ENCODE measurements around the gene ANKRD27. TPM values are rescaled to one million over a fixed set of nuclear protein-coding genes. Genes with fewer than 3 reads are reported as not detected.

Gene ANKRD27
- total and polyA plus RNA-seq, 4 experiments from 2014 or later = 16.0 to 51.2 (median 39.7) TPM

DNA sequence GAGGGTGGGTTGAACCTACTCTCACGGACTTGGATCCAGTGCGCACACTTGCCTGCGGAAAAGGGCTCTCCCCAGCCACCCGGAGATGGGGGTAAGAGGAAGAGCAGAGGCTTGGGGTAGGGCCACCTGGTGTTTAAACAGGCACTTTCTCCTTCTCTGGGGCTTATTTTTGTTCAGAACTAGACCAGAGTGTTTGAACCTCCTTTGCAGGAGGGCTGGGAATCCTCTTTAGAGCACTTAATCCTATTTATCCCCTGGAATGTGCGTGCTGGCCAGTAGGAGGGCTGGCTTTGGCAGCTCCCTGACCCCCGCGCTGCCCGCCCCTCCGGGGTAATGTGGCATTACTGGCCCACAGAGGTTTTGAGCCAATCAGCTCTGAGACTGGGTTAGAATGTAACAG lies 2.7 kb upstream of the ANKRD27 start:
- H3K27me3 Mint-ChIP-seq = peaks cover 6 to 7% of the 10 kb centered on the region in 2 donors
- POLR2A ChIA-PET (ENCODE audit: partially characterized antibody) = interaction anchor here (6.2 kb wide), 1 partner anchor 13 kb away, joined by 73 read pairs; the partner anchor contains the start of gene NUDT19
- DNase-seq = no peak

DNA sequence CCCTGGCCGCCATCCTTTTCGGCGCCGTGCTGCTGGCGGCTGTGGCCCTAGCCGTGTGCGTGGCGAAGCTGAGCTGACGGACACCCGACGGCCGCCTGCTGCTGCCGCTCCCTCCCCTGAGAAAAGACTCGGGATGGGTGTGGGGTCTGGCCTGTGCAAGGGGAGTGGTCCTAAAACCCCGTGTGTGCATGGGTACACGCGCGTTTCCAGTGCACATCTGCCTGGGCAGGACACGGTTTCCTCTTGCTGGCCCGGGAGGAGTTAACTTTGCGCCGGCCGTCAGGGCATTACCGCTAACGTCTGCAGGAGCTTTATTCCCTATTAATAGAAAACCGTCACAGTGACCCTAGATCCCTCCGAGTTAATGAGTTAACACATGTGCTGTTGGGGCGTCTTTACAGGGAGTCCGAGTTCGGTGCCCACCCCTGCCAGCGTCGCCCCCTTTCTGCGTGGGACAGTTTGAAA lies 1.9 kb upstream of the ANKRD27 start:
- Histone ChIP-seq H3K4me3 (ENCODE audit: low read length in 2 of 2) (no peak overlapping the region), H3K27ac (ENCODE audit: low read depth, low read length) (no peak overlapping the region), H3K27me3 (ENCODE audit: insufficient read depth, low read length) (no peaks in the 10 kb centered on the region), H3K4me1 (ENCODE audit: insufficient read depth, low read length) (peaks cover 34% of the 10 kb centered on the region), H3K36me3 (ENCODE audit: insufficient read depth, low read length) (no peaks in the 10 kb centered on the region), H3K9me3 (ENCODE audit: control insufficient read depth in 1 of 2, low read length in 2 of 2) (no peaks in the 10 kb centered on the region)
- Mint-ChIP-seq H3K36me3 (peaks cover 0 to 11% of the 10 kb centered on the region in 2 donors), H3K9me3 (no peaks in the 10 kb centered on the region), H3K27ac (peak overlapping the region in 2 of 7 donors; percentile 48 to 74), H3K27me3 (peaks cover 6 to 7% of the 10 kb centered on the region in 2 donors), H3K4me3 (peak overlapping the region; percentile 57 to 84 (median 72)), H3K4me1 (peaks cover 17 to 38% (median 24%) of the 10 kb centered on the region in 4 donors)
- ChIA-PET POLR2A (ENCODE audit: partially characterized antibody) (interaction anchor here (1.0 to 6.2 kb wide), 3 partner anchors 14 to 96 kb away, joined by 4 to 73 read pairs (median 14); partner anchors contain the start of genes NUDT19 and PDCD5), CTCF (ENCODE audit: partially characterized antibody) (interaction anchor here (1.1 to 1.8 kb wide), 2 partner anchors 20 to 75 kb away, joined by 4 to 5 read pairs; no protein-coding TSS in a partner anchor)
- intact Hi-C loops (cut with micrococcal nuclease) = no loop called here
- no peak for DNase-seq

More for the DNA sequence above, 2.7 kb upstream of the ANKRD27 start:
- Histone ChIP-seq H3K27me3 (ENCODE audit: insufficient read depth, low read length) (no peaks in the 10 kb centered on the region), H3K27ac (ENCODE audit: low read depth, low read length) (no peak overlapping the region), H3K9me3 (ENCODE audit: control insufficient read depth in 1 of 2, low read length in 2 of 2) (no peaks in the 10 kb centered on the region), H3K4me3 (ENCODE audit: low read length in 2 of 2) (no peak overlapping the region), H3K36me3 (ENCODE audit: insufficient read depth, low read length) (no peaks in the 10 kb centered on the region), H3K4me1 (ENCODE audit: insufficient read depth, low read length) (peaks cover 27% of the 10 kb centered on the region)
- Mint-ChIP-seq H3K9me3 (no peaks in the 10 kb centered on the region), H3K4me3 (peak overlapping the region in 6 of 8 donors; percentile 3 to 84 (median 72)), H3K4me1 (peaks cover 13 to 31% (median 19%) of the 10 kb centered on the region in 4 donors), H3K27ac (peak overlapping the region in 2 of 7 donors; percentile 35 to 74), H3K36me3 (peaks cover 0 to 11% of the 10 kb centered on the region in 2 donors)
- intact Hi-C loops (cut with micrococcal nuclease) = no loop called here
- CTCF ChIA-PET (ENCODE audit: partially characterized antibody) = interaction anchor here (1.0 kb wide), 1 partner anchor 14 kb away, joined by 4 read pairs; the partner anchor contains the start of gene NUDT19

DNA sequence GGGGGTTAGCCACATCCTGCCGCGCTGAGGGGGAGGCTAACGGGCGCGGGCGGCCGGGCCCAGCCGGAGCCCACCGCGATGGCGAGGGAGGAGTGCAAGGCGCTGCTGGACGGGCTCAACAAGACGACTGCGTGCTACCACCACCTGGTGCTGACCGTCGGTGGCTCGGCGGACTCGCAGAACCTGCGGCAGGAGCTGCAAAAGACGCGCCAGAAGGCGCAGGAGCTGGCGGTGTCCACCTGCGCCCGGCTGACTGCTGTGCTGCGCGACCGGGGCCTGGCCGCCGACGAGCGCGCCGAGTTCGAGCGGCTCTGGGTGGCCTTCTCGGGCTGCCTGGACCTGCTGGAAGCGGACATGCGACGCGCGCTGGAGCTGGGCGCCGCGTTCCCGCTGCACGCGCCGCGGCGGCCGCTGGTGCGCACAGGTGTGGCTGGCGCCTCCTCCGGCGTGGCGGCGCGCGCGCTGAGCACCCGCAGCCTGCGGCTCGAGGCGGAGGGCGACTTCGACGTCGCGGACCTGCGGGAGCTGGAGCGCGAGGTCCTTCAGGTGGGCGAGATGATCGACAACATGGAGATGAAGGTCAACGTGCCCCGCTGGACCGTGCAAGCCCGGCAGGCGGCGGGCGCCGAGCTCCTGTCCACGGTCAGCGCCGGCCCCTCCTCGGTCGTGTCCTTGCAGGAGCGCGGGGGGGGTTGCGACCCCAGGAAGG lies 1.4 kb upstream of the ANKRD27 start:
- Mint-ChIP-seq H3K36me3 (peaks cover 0 to 11% of the 10 kb centered on the region in 2 donors), H3K27me3 (peaks cover 6 to 7% of the 10 kb centered on the region in 2 donors), H3K4me3 (peak overlapping the region in 7 of 8 donors; percentile 88 to 95 (median 92)), H3K9me3 (no peaks in the 10 kb centered on the region), H3K27ac (no peak overlapping the region), H3K4me1 (peaks cover 20 to 44% (median 29%) of the 10 kb centered on the region in 4 donors)
- Histone ChIP-seq H3K27me3 (ENCODE audit: insufficient read depth, low read length) (no peaks in the 10 kb centered on the region), H3K27ac (ENCODE audit: low read depth, low read length) (peak overlapping the region; percentile 64), H3K36me3 (ENCODE audit: insufficient read depth, low read length) (no peaks in the 10 kb centered on the region), H3K9me3 (ENCODE audit: control insufficient read depth in 1 of 2, low read length in 2 of 2) (no peaks in the 10 kb centered on the region), H3K4me3 (ENCODE audit: low read length in 2 of 2) (peak overlapping the region in 1 of 2 donors; percentile 75), H3K4me1 (ENCODE audit: insufficient read depth, low read length) (peaks cover 38% of the 10 kb centered on the region)
- intact Hi-C loops (cut with micrococcal nuclease) = no loop called here
- DNase-seq = peak; percentile 18 to 44 (median 40)
- ChIA-PET CTCF (ENCODE audit: partially characterized antibody) (interaction anchor here (1.0 to 1.8 kb wide), 3 partner anchors 14 to 74 kb away, joined by 3 to 5 read pairs (median 4); no protein-coding TSS in a partner anchor), POLR2A (ENCODE audit: partially characterized antibody) (interaction anchor here (1.0 to 6.2 kb wide), 9 partner anchors 11 to 295 kb away, joined by 3 to 73 read pairs (median 6); partner anchors contain the start of genes CEP89, FAAP24, NUDT19 and PDCD5)

DNA sequence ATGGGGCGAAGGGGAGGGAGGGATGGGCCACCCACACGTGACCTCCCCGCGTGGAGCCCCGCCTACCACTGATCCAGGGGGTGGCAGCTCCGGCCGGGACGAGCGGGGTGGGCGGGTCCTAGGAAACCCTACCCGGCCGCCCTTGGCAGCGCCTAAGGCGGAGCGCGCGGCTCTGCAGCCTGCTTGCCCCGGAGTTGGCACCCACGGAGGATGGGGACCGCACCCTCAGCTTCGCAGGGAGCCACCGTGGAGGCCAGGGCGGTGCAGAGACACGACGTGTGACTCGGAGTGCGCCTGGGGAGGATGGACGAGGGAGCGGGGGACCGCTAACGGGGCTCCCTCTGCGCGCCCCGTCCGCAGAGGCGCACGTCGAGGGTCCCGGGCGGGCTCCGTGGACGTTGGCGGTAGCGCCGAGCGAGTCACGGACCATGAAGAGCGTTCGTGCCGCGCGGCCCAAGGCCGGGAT lies 773 bp upstream of the ANKRD27 start, which contains the start of gene RGS9BP:
TSS of gene RGS9BP (plus strand) at position 129 of the 466 bp plus-strand sequence. CDS start 416 bp downstream, outside the sequence.
- H3K27me3 Mint-ChIP-seq = peaks cover 6 to 7% of the 10 kb centered on the region in 2 donors
- H3K36me3 Mint-ChIP-seq = peaks cover 0 to 11% of the 10 kb centered on the region in 2 donors
- H3K4me1 Mint-ChIP-seq = peaks cover 20 to 49% (median 32%) of the 10 kb centered on the region in 4 donors
- POLR2A ChIA-PET (ENCODE audit: partially characterized antibody) = interaction anchor here (0.9 to 6.2 kb wide), 10 partner anchors 11 to 296 kb away, joined by 3 to 73 read pairs (median 6); partner anchors contain the start of genes CEP89, FAAP24, NUDT19 and PDCD5
- CTCF ChIA-PET (ENCODE audit: partially characterized antibody) = interaction anchor here (0.9 to 1.8 kb wide), 5 partner anchors 15 to 146 kb away, joined by 3 to 5 read pairs (median 3); no protein-coding TSS in a partner anchor
- no peaks in the 10 kb centered on the region for H3K9me3 Mint-ChIP-seq
- H3K27ac Mint-ChIP-seq = peak within 1 kb of the TSS; percentile 77 to 88 (median 87)
- H3K36me3 ChIP-seq (ENCODE audit: insufficient read depth, low read length) = no peaks in the 10 kb centered on the region
- H3K4me3 Mint-ChIP-seq = peak within 1 kb of the TSS; percentile 88 to 96 (median 92)
- H3K4me3 ChIP-seq (ENCODE audit: low read length in 2 of 2) = peak within 1 kb of the TSS; percentile 75 to 81
- no peaks in the 10 kb centered on the region for H3K27me3 ChIP-seq (ENCODE audit: insufficient read depth, low read length)
- peak within 1 kb of the TSS; percentile 68 for H3K27ac ChIP-seq (ENCODE audit: low read depth, low read length)
- DNase-seq = peak; percentile 56 to 73 (median 61)
- H3K9me3 ChIP-seq (ENCODE audit: control insufficient read depth in 1 of 2, low read length in 2 of 2) = no peaks in the 10 kb centered on the region
- intact Hi-C loops (cut with micrococcal nuclease) = loop anchor here (1.0 to 2.0 kb wide), 8 partner anchors 16 to 501 kb away; partner anchors contain the start of genes DPY19L3, FAAP24, GPATCH1 and NUDT19
- peaks cover 43% of the 10 kb centered on the region for H3K4me1 ChIP-seq (ENCODE audit: insufficient read depth, low read length)

DNA sequence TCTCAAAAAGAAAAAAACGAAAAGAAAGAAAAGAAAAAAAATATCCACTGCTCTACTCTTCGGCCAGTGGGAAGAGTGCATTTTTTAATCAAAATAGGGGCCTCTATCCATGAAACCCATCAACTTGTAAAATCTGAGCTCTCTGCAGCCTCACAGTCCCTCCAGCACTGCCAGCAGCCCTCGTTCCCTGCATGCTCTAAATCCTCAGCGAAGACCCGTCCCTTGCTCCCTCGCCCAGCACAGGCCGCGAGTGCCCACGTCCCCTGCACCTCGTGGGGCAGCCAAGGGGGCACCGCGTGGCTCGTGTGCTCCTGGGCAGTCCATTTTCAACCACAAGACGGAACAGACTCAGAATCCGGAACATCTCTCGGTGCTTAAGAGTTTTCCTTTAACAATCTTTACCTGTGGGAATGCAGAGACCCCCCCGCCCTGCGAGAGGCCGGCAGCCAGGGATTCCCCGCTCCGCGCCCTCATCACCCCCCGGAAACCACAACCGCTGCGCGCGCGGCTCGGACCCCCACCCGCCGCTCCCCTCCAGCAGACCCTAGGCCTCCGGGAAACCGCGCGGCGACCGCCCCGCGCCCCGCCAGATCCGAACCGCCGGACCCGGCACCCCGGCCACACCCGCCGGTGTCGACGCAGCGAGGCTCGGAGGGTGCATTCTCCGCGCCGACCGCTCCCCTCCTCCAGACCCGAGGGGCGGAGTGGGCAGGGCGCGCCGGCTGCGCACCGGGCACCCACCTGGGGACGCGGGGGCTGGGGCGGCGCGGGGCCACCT lies 638 bp downstream of the ANKRD27 start:
- Mint-ChIP-seq H3K27me3 (peaks cover 6 to 7% of the 10 kb centered on the region in 2 donors), H3K9me3 (no peaks in the 10 kb centered on the region), H3K4me1 (peaks cover 28 to 60% (median 42%) of the 10 kb centered on the region in 4 donors), H3K4me3 (peak overlapping the region; percentile 86 to 98 (median 96)), H3K27ac (peak overlapping the region; percentile 62 to 95 (median 91)), H3K36me3 (peaks cover 0 to 11% of the 10 kb centered on the region in 2 donors)
- H3K27ac ChIP-seq (ENCODE audit: low read depth, low read length) = peak overlapping the region; percentile 68
- H3K4me3 ChIP-seq (ENCODE audit: low read length in 2 of 2) = peak overlapping the region; percentile 75 to 78
- intact Hi-C loops (cut with micrococcal nuclease) = loop anchor here (2.0 kb wide), 3 partner anchors 32 to 502 kb away; partner anchors contain the start of gene GPATCH1
- H3K9me3 ChIP-seq (ENCODE audit: control insufficient read depth in 1 of 2, low read length in 2 of 2) = no peaks in the 10 kb centered on the region
- ChIA-PET POLR2A (ENCODE audit: partially characterized antibody) (interaction anchor here (0.9 to 6.2 kb wide), 9 partner anchors 9 to 297 kb away, joined by 3 to 73 read pairs (median 6); partner anchors contain the start of genes CEP89, FAAP24, NUDT19 and PDCD5), CTCF (ENCODE audit: partially characterized antibody) (interaction anchor here (0.7 to 0.9 kb wide), 3 partner anchors 17 to 129 kb away, joined by 3 to 4 read pairs (median 3); partner anchors contain the start of gene NUDT19)
- H3K4me1 ChIP-seq (ENCODE audit: insufficient read depth, low read length) = peaks cover 52% of the 10 kb centered on the region
- H3K36me3 ChIP-seq (ENCODE audit: insufficient read depth, low read length) = no peaks in the 10 kb centered on the region
- DNase-seq = peak in 1 of 5 donors; percentile 50
- H3K27me3 ChIP-seq (ENCODE audit: insufficient read depth, low read length) = no peaks in the 10 kb centered on the region

DNA sequence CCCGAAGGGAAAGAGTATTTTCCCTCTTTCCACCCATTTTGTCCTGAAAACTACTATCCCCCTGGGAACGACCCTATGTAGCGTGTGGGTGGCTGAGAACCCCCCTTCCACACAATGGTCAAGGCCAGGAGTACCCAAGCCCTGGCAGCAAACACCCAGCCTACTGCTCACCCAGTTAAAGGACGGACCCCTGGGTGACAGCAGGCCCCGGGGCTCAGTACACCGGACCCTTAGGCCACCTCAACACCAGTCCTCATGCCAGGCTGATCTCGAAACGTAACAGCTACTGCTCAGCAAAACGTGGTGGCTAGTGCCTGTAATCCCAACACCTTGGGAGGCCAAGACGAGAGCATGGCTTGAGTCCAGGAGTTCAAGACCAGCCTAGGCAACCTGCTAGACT lies 1.4 kb downstream of the ANKRD27 start:
- intact Hi-C loops (cut with micrococcal nuclease) = no loop called here
- H3K36me3 ChIP-seq (ENCODE audit: insufficient read depth, low read length) = no peaks in the 10 kb centered on the region
- Mint-ChIP-seq H3K27ac (peak overlapping the region in 2 of 7 donors; percentile 73 to 89), H3K9me3 (no peaks in the 10 kb centered on the region), H3K4me1 (peaks cover 31 to 68% (median 48%) of the 10 kb centered on the region in 4 donors), H3K27me3 (peaks cover 6 to 7% of the 10 kb centered on the region in 2 donors), H3K36me3 (peaks cover 0 to 11% of the 10 kb centered on the region in 2 donors), H3K4me3 (peak overlapping the region; percentile 86 to 98 (median 96))
- H3K27me3 ChIP-seq (ENCODE audit: insufficient read depth, low read length) = no peaks in the 10 kb centered on the region
- CTCF ChIA-PET (ENCODE audit: partially characterized antibody) = interaction anchor here (0.7 kb wide), 1 partner anchor 130 kb away, joined by 3 read pairs; no protein-coding TSS in a partner anchor
- H3K4me3 ChIP-seq (ENCODE audit: low read length in 2 of 2) = no peak overlapping the region
- H3K9me3 ChIP-seq (ENCODE audit: control insufficient read depth in 1 of 2, low read length in 2 of 2) = no peaks in the 10 kb centered on the region
- POLR2A ChIA-PET (ENCODE audit: partially characterized antibody) = interaction anchor here (1.3 to 6.2 kb wide), 3 partner anchors 9 to 19 kb away, joined by 4 to 73 read pairs (median 4); partner anchors contain the start of gene NUDT19
- H3K27ac ChIP-seq (ENCODE audit: low read depth, low read length) = no peak overlapping the region
- no peak for DNase-seq
- peaks cover 60% of the 10 kb centered on the region for H3K4me1 ChIP-seq (ENCODE audit: insufficient read depth, low read length)
